ENCODE results near the gene NRF1.

GRCh38 chr7:129669901-129670300 lies 58.4 kb downstream of the NRF1 start:
- TF ChIP-seq CTCF (IDR thresholded peaks at IDR 0.05) (no peak), POLR2A (IDR thresholded peaks at IDR 0.05) (no peak)

All from adrenal gland (tissue), 5 donors.